NOMO-1 (cell line): ENCODE measurements around the gene SART3.
"Not testable (repeated sequence)": the region's sequence is repeated elsewhere in the genome, so short reads cannot be mapped to it uniquely, and the experiment has no call there.

Experiments
- DNase-seq, 2 experiments: peaks; one replicate each; lab custom pipeline; 2025; ENCODE audit not compliant: unreplicated experiment in 2 of 2; lab: John Stamatoyannopoulos, UW

The SART3 gene

GRCh38 chr12:108565976-108566375 is 5.0 kb upstream of the SART3 start:
- no peak for DNase-seq

- no peak for DNase-seq
Measured at GRCh38 chr12:108565146-108565545, 4.2 kb upstream of the SART3 start.

- DNase-seq: no peak
Measured at GRCh38 chr12:108564724-108565123, 3.8 kb upstream of the SART3 start.

- DNase-seq: no peak
Measured at GRCh38 chr12:108563804-108564151, 2.8 kb upstream of the SART3 start.

GRCh38 chr12:108563136-108563803 is 2.3 kb upstream of the SART3 start:
- DNase-seq: peak; percentile 80 to 86

- DNase-seq: peak; percentile 93 to 96
Measured at GRCh38 chr12:108562348-108563135, 1.6 kb upstream of the SART3 start, which contains the start of gene ISCU. ISCU (plus strand) TSS chr12:108562596; CDS start chr12:108562623, 27 bp downstream.

GRCh38 chr12:108561852-108562347 is 927 bp upstream of the SART3 start:
- DNase-seq: no peak

GRCh38 chr12:108560321-108560721 is 652 bp downstream of the SART3 start:
- peak in 1 of 2 experiments; percentile 20 for DNase-seq

- DNase-seq: no peak
Measured at GRCh38 chr12:108559748-108560147, 1.2 kb downstream of the SART3 start.

GRCh38 chr12:108559007-108559655 is 1.8 kb downstream of the SART3 start:
- no peak for DNase-seq

GRCh38 chr12:108555383-108555782 is 5.6 kb downstream of the SART3 start:
- DNase-seq: not testable (repeated sequence)

- DNase-seq: no peak
Measured at GRCh38 chr12:108553799-108554198, 7.2 kb downstream of the SART3 start.

GRCh38 chr12:108551535-108551934 is 9.4 kb downstream of the SART3 start:
- peak in 1 of 2 experiments; percentile 62 for DNase-seq

GRCh38 chr12:108548954-108549521 is 11.9 kb downstream of the SART3 start:
- no peak for DNase-seq

GRCh38 chr12:108547686-108548085 is 13.3 kb downstream of the SART3 start:
- peak in 1 of 2 experiments; percentile 3 for DNase-seq

- DNase-seq: no peak
Measured at GRCh38 chr12:108543652-108544051, 17.3 kb downstream of the SART3 start.

- DNase-seq: no peak
Measured at GRCh38 chr12:108542320-108542719, 18.7 kb downstream of the SART3 start.

- no peak for DNase-seq
Measured at GRCh38 chr12:108538616-108539195, 22.3 kb downstream of the SART3 start.

- no peak for DNase-seq
Measured at GRCh38 chr12:108538146-108538545, 22.8 kb downstream of the SART3 start.

GRCh38 chr12:108531929-108532848 is 28.8 kb downstream of the SART3 start:
- no peak for DNase-seq
